HG02610 (cell line): Measurements from ENCODE around the gene CDAN1.

Experiments
- ATAC-seq: cut with Tn5 transposase; IDR thresholded peaks from one replicate; pipeline ENCODE4 v1.9.1; 2021; ENCODE audit warnings: mild to moderate bottlenecking, moderate library complexity; ENCODE audit not compliant: unreplicated experiment

The CDAN1 gene

GRCh38 chr15:42712584-42712983, 24.3 kb downstream of the CDAN1 start:
- no peak for ATAC-seq

- no peak for ATAC-seq
These were observed 25.2 kb downstream of the CDAN1 start for GRCh38 chr15:42711746-42712145.

- no peak for ATAC-seq
These were observed 26.3 kb downstream of the CDAN1 start for GRCh38 chr15:42710662-42711061.

GRCh38 chr15:42707873-42708544, 28.9 kb downstream of the CDAN1 start:
- no peak for ATAC-seq

GRCh38 chr15:42707068-42707467, 29.9 kb downstream of the CDAN1 start:
- no peak for ATAC-seq

GRCh38 chr15:42705336-42705735, 31.6 kb downstream of the CDAN1 start:
- no peak for ATAC-seq

- ATAC-seq = no peak
These were observed 32.4 kb downstream of the CDAN1 start for GRCh38 chr15:42704492-42704926.

GRCh38 chr15:42696626-42697025, 40.3 kb downstream of the CDAN1 start:
- ATAC-seq = no peak

GRCh38 chr15:42695527-42696071, 41.3 kb downstream of the CDAN1 start:
- ATAC-seq = no peak

GRCh38 chr15:42694398-42694797, 42.5 kb downstream of the CDAN1 start:
- ATAC-seq = no peak

- ATAC-seq = no peak
These were observed 43.0 kb downstream of the CDAN1 start for GRCh38 chr15:42693942-42694341.

- ATAC-seq = no peak
These were observed 43.4 kb downstream of the CDAN1 start for GRCh38 chr15:42693496-42693895.

- no peak for ATAC-seq
These were observed 43.9 kb downstream of the CDAN1 start for GRCh38 chr15:42692997-42693396.

- no peak for ATAC-seq
These were observed 44.4 kb downstream of the CDAN1 start for GRCh38 chr15:42692536-42692935.

- no peak for ATAC-seq
These were observed 45.2 kb downstream of the CDAN1 start for GRCh38 chr15:42691770-42692169.

GRCh38 chr15:42691308-42691707, 45.6 kb downstream of the CDAN1 start:
- no peak for ATAC-seq

- ATAC-seq = no peak
These were observed 48.6 kb downstream of the CDAN1 start for GRCh38 chr15:42688301-42688700.

- no peak for ATAC-seq
These were observed 49.2 kb downstream of the CDAN1 start for GRCh38 chr15:42687740-42688139.

- ATAC-seq = no peak
These were observed 50.6 kb downstream of the CDAN1 start for GRCh38 chr15:42686281-42686680.

- ATAC-seq = no peak
These were observed 55.8 kb downstream of the CDAN1 start for GRCh38 chr15:42681119-42681518.

- ATAC-seq = peak; percentile 66
These were observed 56.8 kb downstream of the CDAN1 start for GRCh38 chr15:42680142-42680482.

- no peak for ATAC-seq
These were observed 57.4 kb downstream of the CDAN1 start for GRCh38 chr15:42679285-42680141.
